HepG2 (cell line): ENCODE results near the gene CAMK1. TPM values are rescaled to one million over a fixed set of nuclear protein-coding genes. Genes with fewer than 3 reads are reported as not detected.
A peak's percentile ranks its signal among the peaks of the same experiment; 100 is the strongest.

Experiments used
- ETV6 ChIP-seq: sonication (generic); formaldehyde crosslinking; conservative IDR thresholded peaks from 2 replicates; pipeline ENCODE4 v1.4.0; 2020; ENCODE audit warnings: missing genetic modification reagents
- JUN ChIP-seq: sonication (generic); formaldehyde crosslinking; IDR thresholded peaks from 2 replicates; pipeline ENCODE4 v1.4.0; 2020; ENCODE audit warnings: mild to moderate bottlenecking, missing genetic modification reagents
- RBAK ChIP-seq: sonication (generic); formaldehyde crosslinking; IDR thresholded peaks from 2 replicates; pipeline ENCODE4 v1.5.1; 2020; ENCODE audit warnings: mild to moderate bottlenecking, missing genetic modification reagents
- TAF1 ChIP-seq: sonication (generic); formaldehyde crosslinking; IDR thresholded peaks from 2 replicates; pipeline ENCODE4 v1.4.0; 2020; ENCODE audit warnings: missing genetic modification reagents
- ZNF367 ChIP-seq: sonication (generic); formaldehyde crosslinking; IDR thresholded peaks from 2 replicates; pipeline ENCODE4 v1.4.0; 2020; ENCODE audit warnings: missing genetic modification reagents, borderline replicate concordance
- polyA plus RNA-seq, 8 experiments: library from polyadenylated mRNA; depleted of rRNA in 3 of 8; stranded (reverse) in 7 of 8; unstranded in 1 of 8; fragments of >200 nt; fragmentation: Illumina TruSeq in 4 of 8; extraction: Trizol in 4 of 8; gene quantifications; 2 replicates each; pipeline versions ENCODE4 v1.2.1 to v1.2.3, GENCODE V29; 2011 to 2016; ENCODE audit warnings: low read depth in 4 of 8, missing spikeins in 1 of 8, mixed read lengths in 1 of 8; ENCODE audit not compliant: insufficient read depth in 1 of 8
- total RNA-seq, 5 experiments: library from RNA; depleted of rRNA; stranded (reverse); fragments of >200 nt; fragmentation: Illumina TruSeq; extraction: Trizol; gene quantifications; 2 replicates each; pipeline ENCODE4 v1.2.3, GENCODE V29; 2016; ENCODE audit warnings: low read depth in 1 of 5
- TF ChIP-seq, protein P1 (sequence below): sonication (generic); formaldehyde crosslinking; IDR thresholded peaks from 2 replicates; pipeline ENCODE4 v1.4.0; 2020; ENCODE audit warnings: mild to moderate bottlenecking, missing genetic modification reagents
- TF ChIP-seq, protein P2 (sequence below): sonication (generic); formaldehyde crosslinking; IDR thresholded peaks from 2 replicates; pipeline ENCODE4 v1.4.0; 2020; ENCODE audit warnings: mild to moderate bottlenecking, missing genetic modification reagents

The CAMK1 gene
- total and polyA plus RNA-seq, 2 of the 13 experiments (the other 11 are each of a cell fraction or from before 2014, with no cell fraction given): 26.4 to 53.3 TPM

DNA sequence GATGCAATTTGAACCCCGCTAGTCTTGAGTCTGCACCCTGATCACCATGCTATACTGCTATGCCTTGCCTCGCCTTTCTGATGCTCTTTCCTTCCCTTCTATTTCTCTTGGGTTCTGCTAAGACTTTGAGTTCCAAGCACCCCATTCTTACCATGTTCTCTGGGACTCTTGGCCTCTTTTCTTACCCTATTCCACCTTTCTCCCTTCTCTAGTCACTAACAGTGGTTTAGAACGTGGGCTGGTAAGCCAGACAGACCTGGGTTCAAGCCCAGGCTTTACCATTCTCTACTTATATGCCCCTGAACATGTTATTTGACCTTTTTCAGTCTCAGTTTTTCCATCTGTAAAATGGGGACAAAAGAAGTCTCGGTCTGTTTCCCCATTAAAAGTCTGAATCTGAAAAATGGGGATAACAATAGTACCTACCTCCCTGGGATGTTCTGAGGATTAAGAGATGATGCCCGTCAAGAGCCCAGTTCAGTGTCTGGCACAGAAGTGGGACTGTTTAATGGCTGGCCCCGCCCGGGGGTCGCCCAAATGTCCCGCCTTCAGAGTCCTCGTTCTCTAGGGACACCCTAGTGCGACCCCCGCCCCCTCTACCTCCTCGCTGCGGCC lies 22.1 kb upstream of the CAMK1 start (continued):
- TF ChIP-seq, protein P1, sequence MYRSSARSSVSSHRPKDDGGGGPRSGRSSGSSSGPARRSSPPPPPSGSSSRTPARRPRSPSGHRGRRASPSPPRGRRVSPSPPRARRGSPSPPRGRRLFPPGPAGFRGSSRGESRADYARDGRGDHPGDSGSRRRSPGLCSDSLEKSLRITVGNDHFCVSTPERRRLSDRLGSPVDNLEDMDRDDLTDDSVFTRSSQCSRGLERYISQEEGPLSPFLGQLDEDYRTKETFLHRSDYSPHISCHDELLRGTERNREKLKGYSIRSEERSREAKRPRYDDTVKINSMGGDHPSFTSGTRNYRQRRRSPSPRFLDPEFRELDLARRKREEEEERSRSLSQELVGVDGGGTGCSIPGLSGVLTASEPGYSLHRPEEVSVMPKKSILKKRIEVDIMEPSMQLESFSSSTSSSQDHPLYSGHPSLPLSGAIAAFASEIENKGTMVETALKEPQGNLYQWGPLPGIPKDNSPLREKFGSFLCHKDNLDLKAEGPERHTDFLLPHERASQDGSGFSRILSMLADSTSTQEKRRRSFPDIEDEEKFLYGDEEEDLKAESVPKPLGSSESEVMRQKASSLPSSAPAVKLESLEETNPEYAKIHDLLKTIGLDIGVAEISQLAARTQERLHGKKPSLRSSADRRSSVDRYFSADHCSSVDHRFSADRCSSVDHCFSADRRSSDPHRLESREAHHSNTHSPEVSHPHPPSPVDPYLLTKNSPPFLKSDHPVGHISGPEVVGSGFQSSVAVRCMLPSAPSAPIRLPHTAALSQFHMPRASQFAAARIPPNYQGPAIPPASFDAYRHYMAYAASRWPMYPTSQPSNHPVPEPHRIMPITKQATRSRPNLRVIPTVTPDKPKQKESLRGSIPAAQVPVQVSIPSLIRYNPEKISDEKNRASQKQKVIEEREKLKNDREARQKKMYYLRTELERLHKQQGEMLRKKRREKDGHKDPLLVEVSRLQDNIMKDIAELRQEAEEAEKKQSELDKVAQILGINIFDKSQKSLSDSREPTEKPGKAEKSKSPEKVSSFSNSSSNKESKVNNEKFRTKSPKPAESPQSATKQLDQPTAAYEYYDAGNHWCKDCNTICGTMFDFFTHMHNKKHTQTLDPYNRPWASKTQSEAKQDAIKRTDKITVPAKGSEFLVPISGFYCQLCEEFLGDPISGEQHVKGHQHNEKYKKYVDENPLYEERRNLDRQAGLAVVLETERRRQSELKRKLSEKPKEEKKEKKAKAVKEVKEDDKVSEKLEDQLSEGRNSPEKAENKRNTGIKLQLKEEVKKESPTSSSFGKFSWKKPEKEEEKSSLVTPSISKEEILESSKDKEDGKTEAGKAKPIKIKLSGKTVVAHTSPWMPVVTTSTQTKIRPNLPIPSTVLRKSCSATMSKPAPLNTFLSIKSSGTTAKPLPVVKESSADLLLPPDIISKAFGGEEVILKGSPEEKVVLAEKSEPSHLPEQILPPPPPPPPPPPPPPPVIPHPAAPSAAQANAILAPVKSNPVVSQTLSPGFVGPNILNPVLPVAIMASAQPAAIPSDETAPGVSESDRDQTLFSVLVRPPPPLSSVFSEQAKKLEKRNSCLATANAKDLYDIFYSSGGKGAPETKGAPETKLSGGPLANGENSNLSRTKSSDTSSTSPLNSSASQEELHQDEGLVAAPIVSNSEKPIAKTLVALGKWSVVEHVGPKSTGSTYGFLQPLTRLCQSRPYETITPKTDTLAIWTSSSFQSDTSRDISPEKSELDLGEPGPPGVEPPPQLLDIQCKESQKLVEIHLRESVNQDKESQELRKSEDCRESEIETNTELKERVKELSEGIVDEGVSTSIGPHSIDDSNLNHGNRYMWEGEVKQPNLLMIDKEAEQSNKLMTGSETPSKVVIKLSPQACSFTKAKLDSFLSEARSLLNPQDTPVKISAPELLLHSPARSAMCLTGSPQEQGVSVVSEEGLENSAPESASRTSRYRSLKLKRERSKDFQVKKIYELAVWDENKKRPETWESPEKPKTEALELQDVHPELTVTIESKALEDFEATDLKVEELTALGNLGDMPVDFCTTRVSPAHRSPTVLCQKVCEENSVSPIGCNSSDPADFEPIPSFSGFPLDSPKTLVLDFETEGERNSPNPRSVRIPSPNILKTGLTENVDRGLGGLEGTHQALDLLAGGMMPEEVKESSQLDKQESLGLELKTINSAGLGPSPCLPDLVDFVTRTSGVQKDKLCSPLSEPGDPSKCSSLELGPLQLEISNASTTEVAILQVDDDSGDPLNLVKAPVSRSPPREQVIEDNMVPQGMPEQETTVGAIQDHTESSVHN (CRISPR knock-in tag): no peak
- TF ChIP-seq, protein P2, sequence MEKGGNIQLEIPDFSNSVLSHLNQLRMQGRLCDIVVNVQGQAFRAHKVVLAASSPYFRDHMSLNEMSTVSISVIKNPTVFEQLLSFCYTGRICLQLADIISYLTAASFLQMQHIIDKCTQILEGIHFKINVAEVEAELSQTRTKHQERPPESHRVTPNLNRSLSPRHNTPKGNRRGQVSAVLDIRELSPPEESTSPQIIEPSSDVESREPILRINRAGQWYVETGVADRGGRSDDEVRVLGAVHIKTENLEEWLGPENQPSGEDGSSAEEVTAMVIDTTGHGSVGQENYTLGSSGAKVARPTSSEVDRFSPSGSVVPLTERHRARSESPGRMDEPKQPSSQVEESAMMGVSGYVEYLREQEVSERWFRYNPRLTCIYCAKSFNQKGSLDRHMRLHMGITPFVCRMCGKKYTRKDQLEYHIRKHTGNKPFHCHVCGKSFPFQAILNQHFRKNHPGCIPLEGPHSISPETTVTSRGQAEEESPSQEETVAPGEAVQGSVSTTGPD (CRISPR knock-in tag): 0 out of 2 replicates have a peak, but pooled peaks have one; percentile 30
- TF ChIP-seq JUN (CRISPR knock-in tag): no peak
- TF ChIP-seq ZNF367 (CRISPR knock-in tag): no peak
- 0 out of 2 replicates have a peak, but pooled peaks have one; percentile 38 for TF ChIP-seq RBAK (CRISPR knock-in tag)
- TF ChIP-seq ETV6 (CRISPR knock-in tag): no peak
- TF ChIP-seq TAF1 (CRISPR knock-in tag): 0 out of 2 replicates have a peak, but pooled peaks have one; percentile 5
